ENCODE data around the gene ANKH. TPM values are rescaled to one million over a fixed set of nuclear protein-coding genes. Genes with fewer than 3 reads are reported as not detected.

Gene ANKH
- total RNA-seq, 4 donors from 2014 or later = 33.4 to 49.4 (median 38.0) TPM

- no peak overlapping the region for H3K27ac ChIP-seq (replicated peaks in 1 of 4)
- H3K4me3 ChIP-seq = no peak overlapping the region
- TF ChIP-seq POLR2AphosphoS5 (IDR thresholded peaks at IDR 0.05) (no peak), EP300 (IDR thresholded peaks at IDR 0.05) (no peak), POLR2A (IDR thresholded peaks at IDR 0.05; ENCODE audit: low read depth) (no peak), CTCF (IDR thresholded peaks at IDR 0.05) (no peak)
- 88% methylated on average over 6 of the region's 6 CpGs for WGBS
- no peaks in the 10 kb centered on the region for H3K36me3 ChIP-seq
- peaks cover 10 to 23% (median 12%) of the 10 kb centered on the region in 4 donors for H3K4me1 ChIP-seq
- no peak for DNase-seq (ENCODE audit: extremely low spot score)
- H3K9me3 ChIP-seq = peaks cover 0 to 3% (median 0%) of the 10 kb centered on the region in 4 donors
- H3K27me3 ChIP-seq = no peaks in the 10 kb centered on the region
- intact Hi-C loops (cut with DNase I) = no loop called here
Measured at GRCh38 chr5:14816999-14817761, 54.4 kb downstream of the ANKH start.

DNA sequence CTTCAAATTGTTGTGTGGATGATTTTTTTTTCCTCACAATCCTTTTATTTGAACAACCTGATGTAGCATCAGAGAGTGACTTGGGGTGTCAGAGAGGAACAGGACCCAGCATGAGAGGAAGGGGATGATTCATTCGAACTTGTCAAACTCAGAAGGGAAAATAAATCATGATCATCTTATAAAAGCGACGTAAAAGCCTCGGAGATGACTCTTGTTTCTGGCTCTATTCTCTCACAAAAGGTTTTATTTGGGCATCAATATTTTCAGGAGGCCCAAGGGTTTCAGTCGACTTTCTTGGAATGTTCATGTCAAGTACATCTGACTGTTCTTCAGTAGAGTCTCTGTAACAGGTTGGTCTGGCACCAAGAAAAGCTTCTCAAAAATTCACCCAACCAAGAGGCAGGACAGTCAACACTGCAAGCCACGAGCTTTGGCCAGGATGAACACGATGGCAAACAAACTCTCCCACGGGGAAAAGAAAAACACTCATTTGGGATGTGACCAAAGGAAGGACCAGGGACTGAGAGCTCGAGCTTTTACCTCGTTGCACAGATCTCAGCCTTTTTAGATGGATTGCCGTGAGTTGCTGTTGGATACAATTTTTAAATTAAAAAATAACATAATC lies 55.1 kb downstream of the ANKH start:
- Histone ChIP-seq H3K4me3 (no peak overlapping the region), H3K27me3 (no peaks in the 10 kb centered on the region), H3K9me3 (peaks cover 0 to 3% (median 0%) of the 10 kb centered on the region in 4 donors), H3K4me1 (peaks cover 4 to 16% (median 5%) of the 10 kb centered on the region in 4 donors), H3K27ac (replicated peaks in 1 of 4) (no peak overlapping the region), H3K36me3 (no peaks in the 10 kb centered on the region)
- no peak for DNase-seq (ENCODE audit: extremely low spot score)
- intact Hi-C loops (cut with DNase I) = no loop called here
- 75% methylated on average over 11 of the region's 11 CpGs for WGBS
- no peak for TF ChIP-seq POLR2AphosphoS5 (IDR thresholded peaks at IDR 0.05)
- TF ChIP-seq CTCF (IDR thresholded peaks at IDR 0.05) = no peak
- TF ChIP-seq POLR2A (IDR thresholded peaks at IDR 0.05; ENCODE audit: low read depth) = no peak
- no peak for TF ChIP-seq EP300 (IDR thresholded peaks at IDR 0.05)

- WGBS = 82% methylated on average over 3 of the region's 3 CpGs
- Histone ChIP-seq H3K36me3 (no peaks in the 10 kb centered on the region), H3K4me3 (no peak overlapping the region), H3K27me3 (no peaks in the 10 kb centered on the region), H3K9me3 (peaks cover 0 to 3% (median 0%) of the 10 kb centered on the region in 4 donors), H3K4me1 (peaks cover 13 to 27% (median 19%) of the 10 kb centered on the region in 4 donors), H3K27ac (replicated peaks in 1 of 4) (no peak overlapping the region)
- intact Hi-C loops (cut with DNase I) = no loop called here
- no peak for TF ChIP-seq CTCF (IDR thresholded peaks at IDR 0.05)
- no peak for TF ChIP-seq POLR2A (IDR thresholded peaks at IDR 0.05; ENCODE audit: low read depth)
- TF ChIP-seq POLR2AphosphoS5 (IDR thresholded peaks at IDR 0.05) = no peak
- no peak for TF ChIP-seq EP300 (IDR thresholded peaks at IDR 0.05)
- DNase-seq (ENCODE audit: extremely low spot score) = no peak
Measured at GRCh38 chr5:14813747-14814146, 57.8 kb downstream of the ANKH start.

DNA sequence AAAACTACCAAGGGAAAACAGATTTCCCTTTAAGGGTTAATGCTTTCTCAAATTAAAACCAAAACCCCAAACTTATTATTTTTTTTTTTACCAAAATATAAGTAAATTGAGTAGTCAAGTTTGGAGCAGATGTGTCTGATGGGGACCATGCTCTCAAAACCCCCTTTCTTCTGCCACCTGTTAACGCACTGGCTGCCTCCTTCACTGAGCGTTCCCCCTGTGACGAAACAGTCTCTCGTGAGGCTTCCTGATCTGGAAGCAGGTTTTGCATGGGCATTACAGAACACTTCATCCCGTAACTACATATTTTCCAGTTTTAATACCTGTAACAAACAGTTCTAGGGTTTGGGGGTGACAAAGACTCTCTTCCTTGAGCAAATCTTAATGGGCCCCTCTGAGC lies 59.4 kb downstream of the ANKH start:
- H3K27me3 ChIP-seq = no peaks in the 10 kb centered on the region
- no peak overlapping the region for H3K4me3 ChIP-seq
- H3K9me3 ChIP-seq = peaks cover 0 to 3% (median 0%) of the 10 kb centered on the region in 4 donors
- 97% methylated on average over 5 of the region's 5 CpGs for WGBS
- peaks cover 13 to 34% (median 17%) of the 10 kb centered on the region in 4 donors for H3K4me1 ChIP-seq
- no peaks in the 10 kb centered on the region for H3K36me3 ChIP-seq
- no peak overlapping the region for H3K27ac ChIP-seq (replicated peaks in 1 of 4)
- no peak for DNase-seq (ENCODE audit: extremely low spot score)
- no peak for TF ChIP-seq POLR2AphosphoS5 (IDR thresholded peaks at IDR 0.05)
- TF ChIP-seq EP300 (IDR thresholded peaks at IDR 0.05) = no peak
- no peak for TF ChIP-seq CTCF (IDR thresholded peaks at IDR 0.05)
- no peak for TF ChIP-seq POLR2A (IDR thresholded peaks at IDR 0.05; ENCODE audit: low read depth)
- intact Hi-C loops (cut with DNase I) = no loop called here
